Fibroblast of pulmonary artery (primary cell): ENCODE measurements around the gene UBTD1.

Source experiments
- DNase-seq: peaks from one replicate; pipeline ENCODE4 v3.0.0-alpha.2; 2010; ENCODE audit warnings: low read depth
- H3K4me3 ChIP-seq: replicated peaks from 2 replicates; pipeline ENCODE4 v1.5.1; 2011; ENCODE audit warnings: low read depth, mild to moderate bottlenecking, control low read depth, low read length, moderate library complexity
- TF ChIP-seq, protein P1 (sequence below): IDR thresholded peaks from 2 replicates; pipeline ENCODE4 v1.5.1; 2011; ENCODE audit warnings: mild to moderate bottlenecking, control low read depth, low read length, inconsistent platforms; ENCODE audit errors: missing control alignments

Gene UBTD1

DNA sequence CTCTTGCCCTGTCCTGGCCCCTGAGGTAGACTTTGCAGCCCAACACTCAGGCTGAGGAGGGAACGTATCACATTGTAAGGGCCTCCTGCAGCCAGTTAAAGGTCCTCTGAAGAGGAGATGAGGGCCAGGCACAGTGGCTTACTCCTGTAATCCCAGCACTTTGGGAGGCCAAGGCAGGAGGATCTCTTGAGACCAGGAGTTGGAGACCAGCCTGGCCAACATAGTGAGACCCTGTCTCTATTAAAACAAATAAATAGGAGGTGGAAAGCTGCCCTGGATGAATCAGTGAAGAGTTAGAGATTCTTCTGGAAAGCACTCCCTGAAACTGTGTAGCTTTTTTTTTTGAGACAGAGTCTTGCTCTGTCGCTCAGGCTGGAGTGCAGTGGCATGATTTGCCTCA is 88.5 kb downstream of the UBTD1 start:
- TF ChIP-seq, protein P1, sequence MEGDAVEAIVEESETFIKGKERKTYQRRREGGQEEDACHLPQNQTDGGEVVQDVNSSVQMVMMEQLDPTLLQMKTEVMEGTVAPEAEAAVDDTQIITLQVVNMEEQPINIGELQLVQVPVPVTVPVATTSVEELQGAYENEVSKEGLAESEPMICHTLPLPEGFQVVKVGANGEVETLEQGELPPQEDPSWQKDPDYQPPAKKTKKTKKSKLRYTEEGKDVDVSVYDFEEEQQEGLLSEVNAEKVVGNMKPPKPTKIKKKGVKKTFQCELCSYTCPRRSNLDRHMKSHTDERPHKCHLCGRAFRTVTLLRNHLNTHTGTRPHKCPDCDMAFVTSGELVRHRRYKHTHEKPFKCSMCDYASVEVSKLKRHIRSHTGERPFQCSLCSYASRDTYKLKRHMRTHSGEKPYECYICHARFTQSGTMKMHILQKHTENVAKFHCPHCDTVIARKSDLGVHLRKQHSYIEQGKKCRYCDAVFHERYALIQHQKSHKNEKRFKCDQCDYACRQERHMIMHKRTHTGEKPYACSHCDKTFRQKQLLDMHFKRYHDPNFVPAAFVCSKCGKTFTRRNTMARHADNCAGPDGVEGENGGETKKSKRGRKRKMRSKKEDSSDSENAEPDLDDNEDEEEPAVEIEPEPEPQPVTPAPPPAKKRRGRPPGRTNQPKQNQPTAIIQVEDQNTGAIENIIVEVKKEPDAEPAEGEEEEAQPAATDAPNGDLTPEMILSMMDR, result no peak
- DNase-seq, result no peak
- no peak overlapping the region for H3K4me3 ChIP-seq

DNA sequence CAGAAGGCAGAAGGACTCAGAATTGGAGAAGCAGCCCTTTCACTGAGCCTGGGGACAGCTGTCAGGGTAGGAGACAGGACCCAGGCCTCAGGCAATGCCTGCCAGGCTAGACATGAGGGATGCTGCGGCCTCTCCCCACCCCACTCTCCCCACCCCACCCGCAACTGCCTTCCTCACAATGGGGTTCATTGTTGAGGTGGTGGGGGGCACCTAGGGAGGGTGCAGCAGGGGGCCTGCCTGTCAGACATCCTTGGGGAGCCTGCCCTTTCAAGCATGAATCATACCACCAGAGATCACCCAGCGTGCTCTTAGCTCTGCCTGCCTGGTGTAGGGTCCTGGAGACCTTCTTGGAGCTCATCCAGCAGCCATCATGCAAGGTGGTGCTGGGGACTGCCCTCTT is 90.8 kb downstream of the UBTD1 start, which contains the start of gene C10orf62:
Gene C10orf62 (plus strand): TSS at position 243 of the 400 bp plus-strand sequence. CDS start 177 bp downstream, outside the sequence.
- TF ChIP-seq, protein P1, result no peak
- DNase-seq, result no peak
- H3K4me3 ChIP-seq, result no peak within 1 kb of the TSS

DNA sequence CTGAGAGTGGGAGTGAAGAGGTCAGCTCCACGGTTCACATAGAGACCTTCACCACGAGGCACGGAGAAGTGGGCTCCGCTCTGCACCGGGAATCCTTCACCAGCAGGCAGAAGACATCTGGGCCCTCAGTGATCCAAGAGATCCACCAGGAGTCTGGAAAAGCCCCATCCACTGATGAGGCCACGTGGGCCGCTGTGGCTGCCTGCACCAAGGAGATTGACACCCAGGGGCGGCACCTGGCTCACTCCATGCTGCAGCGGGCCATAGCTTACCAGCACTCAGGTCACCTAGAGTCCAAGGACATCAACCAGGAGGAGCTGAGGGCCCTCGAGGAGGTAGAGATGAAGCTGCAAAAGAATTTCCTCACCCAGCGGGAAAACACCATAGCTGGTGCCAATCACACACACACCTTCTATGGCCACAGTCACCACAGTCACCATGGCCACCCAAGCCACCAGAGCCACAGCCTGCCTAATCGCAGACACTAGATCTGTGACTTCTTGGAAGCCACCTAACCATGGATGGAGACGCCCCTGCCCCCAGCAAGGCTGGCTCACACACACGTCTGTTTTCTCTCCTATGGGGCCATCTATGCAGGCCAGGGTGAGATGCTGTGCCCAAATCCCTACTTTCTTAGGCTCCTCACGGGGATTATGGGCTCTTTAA is 91.5 kb downstream of the UBTD1 start:
- no peak overlapping the region for H3K4me3 ChIP-seq
- no peak for DNase-seq
- TF ChIP-seq, protein P1, result no peak

DNA sequence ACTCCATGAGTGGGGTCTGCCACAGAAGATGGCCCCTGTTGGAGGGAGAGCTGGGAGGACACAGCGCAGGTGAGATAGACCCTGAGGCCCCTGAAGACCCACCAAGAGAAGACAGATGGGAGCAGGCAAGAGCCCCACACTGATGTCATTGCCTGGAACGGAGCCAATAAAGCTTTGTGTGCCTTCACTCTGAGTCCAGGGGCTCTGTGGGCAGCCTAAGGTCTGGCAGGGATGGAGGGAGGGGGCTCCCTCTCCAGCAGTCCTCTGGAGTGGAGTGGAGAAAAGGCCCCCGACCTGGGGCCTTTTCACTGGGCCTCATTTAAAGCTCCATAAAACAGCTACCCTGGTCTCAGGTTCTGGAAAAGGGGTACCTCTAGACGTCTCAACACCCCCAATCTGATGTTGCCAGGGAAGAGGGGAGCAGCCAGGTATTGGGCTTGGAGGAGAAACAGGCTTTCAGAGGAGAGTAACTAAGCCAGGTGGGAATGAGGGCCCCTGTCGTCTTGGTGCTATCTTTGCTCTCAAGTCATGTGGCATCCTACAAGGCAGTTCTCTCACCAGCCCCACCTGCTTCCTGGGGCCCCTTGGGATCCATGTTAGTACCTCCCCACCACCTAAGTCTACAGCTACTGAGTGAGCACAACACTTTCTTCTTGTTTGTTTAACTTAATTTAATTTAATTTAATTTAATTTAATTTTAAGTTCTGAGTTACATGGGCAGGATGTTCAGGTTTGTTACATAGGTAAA is 92.2 kb downstream of the UBTD1 start:
- H3K4me3 ChIP-seq, result no peak overlapping the region
- no peak for DNase-seq
- TF ChIP-seq, protein P1, result no peak

DNA sequence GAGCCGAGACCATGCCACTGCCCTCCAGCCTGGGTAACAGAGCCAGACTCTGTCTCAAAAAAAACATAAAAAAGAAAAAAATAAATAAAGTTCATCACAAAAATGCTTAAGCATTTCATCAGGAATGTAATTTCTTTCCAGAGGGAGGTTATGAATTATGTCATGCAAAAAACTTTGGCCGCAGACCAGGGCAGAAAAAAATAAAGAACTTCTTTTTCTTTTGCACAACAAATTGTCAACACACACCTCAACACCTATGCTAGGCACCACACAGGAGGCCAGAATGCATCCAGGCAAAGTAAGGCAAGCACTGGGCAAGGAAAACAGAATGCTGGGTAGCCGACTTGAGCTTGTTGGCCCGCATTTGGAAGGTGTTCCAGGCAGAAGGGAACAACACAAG is 94.7 kb downstream of the UBTD1 start:
- TF ChIP-seq, protein P1, result no peak
- DNase-seq, result peak; percentile 51

DNA sequence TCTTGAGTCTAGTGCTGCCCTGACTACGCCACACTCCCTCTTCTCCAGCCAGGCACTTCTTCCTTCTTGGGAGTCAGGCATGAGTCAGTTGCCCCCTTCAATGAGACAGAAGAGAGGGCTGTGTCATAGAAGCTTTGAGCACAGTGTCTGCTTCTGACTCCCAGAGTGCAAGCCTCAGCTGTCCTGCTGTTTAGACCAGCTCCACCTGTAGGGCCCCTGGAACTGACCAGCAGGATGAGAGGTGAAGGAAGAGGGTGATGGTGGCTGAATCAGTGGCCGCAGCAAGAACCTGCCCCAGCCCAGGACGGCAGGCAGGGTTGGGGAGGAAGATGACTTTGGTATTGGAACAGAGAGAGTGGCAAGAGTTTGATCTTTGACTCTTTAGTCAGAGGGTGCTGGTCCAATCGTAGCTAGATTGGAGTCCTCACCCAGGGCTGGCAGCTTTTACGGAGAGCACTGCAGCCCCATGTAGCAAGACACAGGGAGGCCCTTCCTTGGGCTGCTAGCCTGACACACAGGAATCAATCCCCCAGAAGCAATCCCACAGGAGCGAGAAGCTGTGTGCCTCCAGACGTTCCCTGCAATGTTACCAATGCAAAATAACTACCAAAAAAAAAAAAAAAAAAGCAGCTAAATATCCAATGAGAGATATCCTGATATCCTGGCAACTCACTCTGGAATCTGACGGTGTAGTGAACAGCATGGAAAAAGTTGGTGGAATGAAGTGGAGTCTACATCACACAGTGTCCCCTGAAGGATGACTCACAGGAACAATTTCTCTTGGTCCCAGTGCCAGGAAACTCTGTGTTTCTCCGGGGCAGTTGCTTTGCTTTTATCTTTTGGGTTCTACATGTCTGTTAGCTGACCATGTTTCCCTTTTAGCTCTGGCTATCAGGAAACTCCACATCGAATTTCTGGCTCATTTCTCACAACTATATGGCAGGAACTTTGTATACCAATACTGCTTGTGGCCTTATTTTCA is 97.7 kb downstream of the UBTD1 start:
- peak; percentile 92 for DNase-seq
- TF ChIP-seq, protein P1, result no peak
- H3K4me3 ChIP-seq, result no peak overlapping the region

More for the DNA sequence above, 94.7 kb downstream of the UBTD1 start:
- no peak overlapping the region for H3K4me3 ChIP-seq
